NCI-H2171 (cell line): ENCODE measurements around the gene C5.
"Not testable (repeated sequence)": the region's sequence is repeated elsewhere in the genome, so short reads cannot be mapped to it uniquely, and the experiment has no call there.

Experiments used
- DNase-seq: peaks from one replicate; lab custom pipeline; 2025; lab: John Stamatoyannopoulos, UW

Gene C5

GRCh38 chr9:120979797-120980196 lies 70.3 kb downstream of the C5 start:
- no peak for DNase-seq

GRCh38 chr9:120978987-120979386 lies 71.1 kb downstream of the C5 start:
- DNase-seq = no peak

- DNase-seq = no peak
Measured at GRCh38 chr9:120977321-120977720, 72.8 kb downstream of the C5 start.

- DNase-seq = no peak
Measured at GRCh38 chr9:120974921-120975320, 75.2 kb downstream of the C5 start.

- no peak for DNase-seq
Measured at GRCh38 chr9:120974181-120974580, 75.9 kb downstream of the C5 start.

GRCh38 chr9:120971938-120972337 lies 78.1 kb downstream of the C5 start:
- no peak for DNase-seq

GRCh38 chr9:120971471-120971870 lies 78.6 kb downstream of the C5 start:
- DNase-seq = not testable (repeated sequence)

GRCh38 chr9:120970244-120970643 lies 79.8 kb downstream of the C5 start:
- no peak for DNase-seq

GRCh38 chr9:120966013-120966369 lies 84.1 kb downstream of the C5 start:
- no peak for DNase-seq

GRCh38 chr9:120965344-120966012 lies 84.6 kb downstream of the C5 start:
- no peak for DNase-seq

GRCh38 chr9:120961936-120962335 lies 88.1 kb downstream of the C5 start:
- DNase-seq = no peak

GRCh38 chr9:120960001-120960400 lies 90.1 kb downstream of the C5 start:
- DNase-seq = no peak

GRCh38 chr9:120956862-120957261 lies 93.2 kb downstream of the C5 start:
- no peak for DNase-seq

GRCh38 chr9:120951960-120952618 lies 98.0 kb downstream of the C5 start:
- DNase-seq = no peak

- DNase-seq = no peak
Measured at GRCh38 chr9:120950421-120951388, 99.4 kb downstream of the C5 start.

GRCh38 chr9:120949290-120949689 lies 100.8 kb downstream of the C5 start:
- no peak for DNase-seq

GRCh38 chr9:120948824-120949223 lies 101.3 kb downstream of the C5 start:
- no peak for DNase-seq

- DNase-seq = no peak
Measured at GRCh38 chr9:120947222-120947621, 102.9 kb downstream of the C5 start.

GRCh38 chr9:120946259-120946658 lies 103.8 kb downstream of the C5 start:
- DNase-seq = no peak

- no peak for DNase-seq
Measured at GRCh38 chr9:120944948-120945347, 105.1 kb downstream of the C5 start.

GRCh38 chr9:120944434-120944843 lies 105.6 kb downstream of the C5 start:
- DNase-seq = peak; percentile 21

GRCh38 chr9:120942186-120943001 lies 107.7 kb downstream of the C5 start:
- DNase-seq = no peak
